GM23248 (cell line): Measurements from ENCODE around the gene CACNB3.

ENCODE experiments used
- EZH2 ChIP-seq: fragments of 200-600 bp; sonication (generic); IDR thresholded peaks from 2 replicates; pipeline ENCODE4 v1.6.1; 2018; ENCODE audit warnings: antibody characterized with exemption, mild to moderate bottlenecking; ENCODE audit not compliant: insufficient read depth, poor library complexity, severe bottlenecking
- EZH2phosphoT487 ChIP-seq: fragments of 200-600 bp; sonication (generic); IDR thresholded peaks from 2 replicates; pipeline ENCODE4 v1.6.1; 2018; ENCODE audit warnings: antibody characterized with exemption, moderate library complexity, mild to moderate bottlenecking, low read depth; ENCODE audit not compliant: insufficient read depth

DNA sequence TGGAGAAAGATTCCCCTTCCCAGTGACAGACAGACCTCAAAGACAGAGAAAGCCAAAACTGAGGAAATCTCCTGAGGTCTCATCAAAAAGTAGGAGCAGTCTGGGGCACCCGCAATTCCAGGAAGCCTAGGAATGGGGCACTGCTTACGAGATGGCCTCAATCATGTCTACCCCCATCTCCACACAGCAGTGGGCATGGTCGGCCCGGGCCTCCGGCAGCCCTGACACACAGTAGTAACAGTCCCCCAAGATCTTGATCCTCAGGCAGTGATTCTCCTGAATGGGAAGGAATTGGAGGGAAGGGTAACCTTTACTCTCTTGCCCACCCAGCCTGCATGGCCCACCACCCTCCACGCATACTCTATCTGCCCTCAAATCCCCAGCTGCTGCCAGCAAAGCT is 41.3 kb upstream of the CACNB3 start:
- TF ChIP-seq EZH2phosphoT487, result no peak
- TF ChIP-seq EZH2, result no peak
